Body of pancreas (tissue), 4 donors: ENCODE results near the gene RPS6KA3. TPM values are rescaled to one million over a fixed set of nuclear protein-coding genes. Genes with fewer than 3 reads are reported as not detected.

Experiments
- ATAC-seq: fragments of 150-250 bp; one replicate; pipeline ENCODE4 v1.9.1; 2016
- DNase-seq, 4 donors: peaks; one replicate each; pipeline ENCODE4 v3.0.0-alpha.2; 2019
- H3K27ac ChIP-seq, 4 donors: fragments of 200-600 bp; sonication (generic); 1 replicate in 3 of 4; 2 replicates in 1 of 4; pipeline versions ENCODE4 v1.5.1 to v1.6.1; 2016 to 2019; ENCODE audit warnings: mild to moderate bottlenecking in 1 of 4, mixed read lengths in 1 of 4, moderate library complexity in 1 of 4
- H3K27me3 ChIP-seq, 2 donors: fragments of 200-600 bp; sonication (generic); one replicate each; pipeline ENCODE4 v1.6.0; 2016; ENCODE audit warnings: mild to moderate bottlenecking in 1 of 2
- H3K36me3 ChIP-seq, 2 donors: fragments of 200-600 bp; sonication (generic); replicated peaks in 1 of 2; 2 replicates each; pipeline ENCODE4 v1.5.1; 2016; ENCODE audit warnings: low read depth in 2 of 2; ENCODE audit not compliant: insufficient read depth in 1 of 2
- H3K4me1 ChIP-seq: fragments of 200-600 bp; sonication (generic); one replicate; pipeline ENCODE4 v1.6.0; 2016
- H3K4me3 ChIP-seq, 2 donors: fragments of 200-600 bp; sonication (generic); 1 replicate in 1 of 2; 2 replicates in 1 of 2; pipeline ENCODE4 v1.5.1; 2016 to 2019
- H3K9me3 ChIP-seq, 3 donors: fragments of 200-600 bp; sonication (generic); 1 replicate in 2 of 3; 2 replicates in 1 of 3; pipeline ENCODE4 v1.5.1; 2016
- POLR2A ChIP-seq, 3 donors: fragments of 450-650 bp; IDR thresholded peaks; one replicate each; pipeline ENCODE4 v1.6.1; 2016; ENCODE audit warnings: antibody characterized with exemption in 3 of 3, mild to moderate bottlenecking in 2 of 3
- WGBS, 2 donors: methylation state at CpG; one replicate each; pipeline ENCODE4 v1.1.5; 2017; 5-methylcytosine and 5-hydroxymethylcytosine counted together
- intact Hi-C: fragments of 100-400 bp; cut with DNase I; formaldehyde crosslinking; loops from one replicate; pipeline ENCODE4 v1.15.1; 2023
- total RNA-seq, 2 donors: library from RNA; depleted of rRNA; stranded (reverse); fragments of >200 nt; gene quantifications; one replicate each; pipeline ENCODE4 v1.1.0, GENCODE V29; 2016
- TF ChIP-seq, protein P1 (sequence below), 7 experiments: fragments of 450-650 bp in 4 of 7; fragments of 200-600 bp in 3 of 7; sonication (generic) in 3 of 7; IDR thresholded peaks; one replicate each; pipeline ENCODE4 v1.5.1; 2016 to 2019; ENCODE audit warnings: antibody characterized with exemption in 7 of 7

The RPS6KA3 gene
- total RNA-seq, 2 donors from 2014 or later: 16.2 to 27.5 TPM

DNA sequence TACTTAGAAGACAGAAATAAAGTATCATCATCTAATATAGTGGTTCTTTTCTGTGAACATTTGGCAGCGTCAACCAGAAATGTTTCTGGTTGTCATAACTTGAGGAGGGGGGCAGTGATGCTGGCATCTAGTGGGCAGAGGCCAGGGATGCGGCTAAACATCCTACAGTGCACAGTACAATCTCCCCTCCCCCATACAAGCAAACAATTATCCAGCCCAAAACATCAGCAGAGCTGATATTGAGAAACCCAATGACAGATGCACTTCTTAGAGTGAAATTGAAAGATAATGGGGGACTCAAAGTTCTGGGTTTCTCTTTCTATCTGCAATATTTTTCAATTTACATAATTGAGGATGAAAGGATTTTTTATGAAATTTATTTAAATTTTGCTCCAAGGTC lies 123.1 kb downstream of the RPS6KA3 start:
- no peak overlapping the region for H3K4me3 ChIP-seq
- no peaks in the 10 kb centered on the region for H3K36me3 ChIP-seq
- no peak for TF ChIP-seq POLR2A (IDR thresholded peaks at IDR 0.05)
- TF ChIP-seq, protein P1, sequence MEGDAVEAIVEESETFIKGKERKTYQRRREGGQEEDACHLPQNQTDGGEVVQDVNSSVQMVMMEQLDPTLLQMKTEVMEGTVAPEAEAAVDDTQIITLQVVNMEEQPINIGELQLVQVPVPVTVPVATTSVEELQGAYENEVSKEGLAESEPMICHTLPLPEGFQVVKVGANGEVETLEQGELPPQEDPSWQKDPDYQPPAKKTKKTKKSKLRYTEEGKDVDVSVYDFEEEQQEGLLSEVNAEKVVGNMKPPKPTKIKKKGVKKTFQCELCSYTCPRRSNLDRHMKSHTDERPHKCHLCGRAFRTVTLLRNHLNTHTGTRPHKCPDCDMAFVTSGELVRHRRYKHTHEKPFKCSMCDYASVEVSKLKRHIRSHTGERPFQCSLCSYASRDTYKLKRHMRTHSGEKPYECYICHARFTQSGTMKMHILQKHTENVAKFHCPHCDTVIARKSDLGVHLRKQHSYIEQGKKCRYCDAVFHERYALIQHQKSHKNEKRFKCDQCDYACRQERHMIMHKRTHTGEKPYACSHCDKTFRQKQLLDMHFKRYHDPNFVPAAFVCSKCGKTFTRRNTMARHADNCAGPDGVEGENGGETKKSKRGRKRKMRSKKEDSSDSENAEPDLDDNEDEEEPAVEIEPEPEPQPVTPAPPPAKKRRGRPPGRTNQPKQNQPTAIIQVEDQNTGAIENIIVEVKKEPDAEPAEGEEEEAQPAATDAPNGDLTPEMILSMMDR (IDR thresholded peaks at IDR 0.05): no peak
- H3K4me1 ChIP-seq: peaks cover 15% of the 10 kb centered on the region
- ATAC-seq (no peak), DNase-seq (no peak)
- intact Hi-C loops: no loop called here
- 71 to 100% methylated on average over 1 to 2 of the region's 2 CpGs for WGBS, 2 donors
- no peaks in the 10 kb centered on the region for H3K9me3 ChIP-seq
- no peak overlapping the region for H3K27ac ChIP-seq
- no peaks in the 10 kb centered on the region for H3K27me3 ChIP-seq

DNA sequence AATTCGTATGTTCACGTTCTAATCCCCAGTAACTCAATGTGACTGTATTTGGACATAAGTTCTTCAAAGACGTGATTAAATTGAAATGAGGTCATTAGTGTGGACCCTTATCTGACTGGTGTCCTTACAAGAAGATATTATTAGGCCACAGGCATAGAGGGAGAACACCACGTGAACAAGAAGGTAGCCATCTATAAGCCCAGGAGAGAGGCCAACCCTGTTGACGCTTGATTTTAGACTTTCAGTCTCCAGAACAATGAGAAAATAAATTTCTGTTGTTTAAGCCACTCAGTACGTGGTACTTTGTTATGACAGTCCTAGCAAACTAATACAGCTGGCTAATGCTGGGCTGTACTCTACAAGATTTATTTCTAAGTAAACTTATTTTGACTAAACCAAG lies 123.6 kb downstream of the RPS6KA3 start:
- intact Hi-C loops: no loop called here
- TF ChIP-seq POLR2A (IDR thresholded peaks at IDR 0.05): no peak
- TF ChIP-seq, protein P1 (IDR thresholded peaks at IDR 0.05): no peak
- DNase-seq (no peak), ATAC-seq (no peak)
- no peaks in the 10 kb centered on the region for H3K9me3 ChIP-seq
- H3K4me1 ChIP-seq: peaks cover 15% of the 10 kb centered on the region
- H3K4me3 ChIP-seq: no peak overlapping the region
- H3K27ac ChIP-seq: no peak overlapping the region
- WGBS, 2 donors: 67 to 74% methylated on average over 6 of the region's 6 CpGs
- H3K36me3 ChIP-seq: no peaks in the 10 kb centered on the region
- H3K27me3 ChIP-seq: no peaks in the 10 kb centered on the region

DNA sequence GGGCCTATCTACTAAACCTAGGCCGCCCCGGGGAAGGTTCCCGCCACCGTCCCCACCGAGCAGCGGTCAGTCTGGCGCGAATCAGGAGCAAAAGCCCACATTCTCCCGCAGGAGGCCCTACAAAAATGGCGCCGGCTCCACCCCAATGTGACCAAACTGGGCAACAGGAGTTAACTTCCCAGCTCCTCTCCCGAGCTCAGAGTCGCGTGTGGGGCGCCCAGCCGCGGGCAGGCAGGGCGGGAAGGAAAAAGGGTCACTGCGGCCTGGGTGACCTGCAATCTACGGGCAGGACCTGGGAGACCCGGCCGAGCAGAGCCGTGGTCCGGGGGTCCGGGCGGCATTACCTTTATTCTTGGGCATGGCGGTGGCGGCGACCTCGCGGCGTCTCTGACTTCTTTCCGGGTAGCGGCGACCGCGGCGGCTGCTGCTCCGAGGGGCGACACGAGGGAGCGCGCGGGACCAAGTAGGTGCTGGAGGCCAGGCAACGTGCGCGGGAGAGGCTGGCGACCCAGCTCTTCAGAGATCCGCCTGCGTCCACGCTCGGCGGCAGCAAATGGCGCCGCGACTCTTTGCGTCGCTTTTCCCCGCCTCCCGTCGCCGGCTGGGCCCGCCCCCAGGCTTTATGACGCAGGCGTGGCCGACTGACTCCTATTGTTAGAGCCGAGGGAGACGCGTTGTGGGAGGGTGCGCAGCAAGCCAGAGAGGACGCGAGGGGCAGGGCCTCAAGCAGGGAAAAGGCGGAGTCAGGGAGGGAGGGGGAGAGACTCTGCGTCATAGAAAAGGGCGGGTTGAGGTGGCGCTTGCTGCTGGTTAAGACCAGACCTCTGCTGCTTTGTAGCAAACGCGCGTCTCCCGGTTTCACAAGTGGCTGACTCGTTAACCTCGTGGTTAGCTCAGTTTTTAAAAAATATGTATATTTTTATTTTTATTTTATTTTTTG lies 125.2 kb downstream of the RPS6KA3 start, which contains the start of gene EIF1AX:
EIF1AX (minus strand) TSS at position 558 of the 940 bp plus-strand sequence; CDS start at position 360, 198 bp downstream.
- Histone ChIP-seq H3K4me1 (peaks cover 15% of the 10 kb centered on the region), H3K4me3 (peak within 1 kb of the TSS; percentile 70 to 96), H3K36me3 (no peaks in the 10 kb centered on the region), H3K27ac (peak within 1 kb of the TSS; percentile 75 to 96 (median 92)), H3K9me3 (no peaks in the 10 kb centered on the region), H3K27me3 (no peaks in the 10 kb centered on the region)
- intact Hi-C loops: no loop called here
- WGBS, 2 donors: 0% methylated on average over 18 to 44 of the region's 82 CpGs
- ATAC-seq (peak; percentile 100), DNase-seq (peak; percentile 95 to 99 (median 98))
- TF ChIP-seq, protein P1 (IDR thresholded peaks at IDR 0.05): no peak
- peak; percentile 95 to 96 (median 95) for TF ChIP-seq POLR2A (IDR thresholded peaks at IDR 0.05)

DNA sequence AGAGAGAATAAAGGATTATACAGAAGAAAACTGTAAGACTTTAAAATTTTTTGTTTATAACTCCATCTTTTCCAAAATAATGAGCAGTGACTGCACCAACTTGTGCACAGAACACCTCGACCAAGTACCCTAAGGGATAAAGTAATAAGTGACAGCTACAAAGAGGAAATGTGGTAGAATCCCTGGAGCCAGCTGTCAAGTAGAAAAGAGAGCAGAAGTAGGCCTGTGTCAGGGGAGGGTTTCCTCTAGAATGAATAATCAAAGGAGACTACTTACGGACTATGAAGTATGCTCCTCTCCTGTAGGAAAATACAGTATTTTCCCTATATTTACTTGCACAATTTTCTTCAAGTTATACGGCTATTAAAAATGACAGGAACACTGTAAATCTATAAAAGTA lies 126.3 kb downstream of the RPS6KA3 start:
- Histone ChIP-seq H3K27ac (peak overlapping the region in 2 of 4 donors; percentile 93 to 96), H3K4me1 (peaks cover 15% of the 10 kb centered on the region), H3K27me3 (no peaks in the 10 kb centered on the region), H3K9me3 (no peaks in the 10 kb centered on the region), H3K36me3 (no peaks in the 10 kb centered on the region), H3K4me3 (peak overlapping the region; percentile 70 to 96)
- ATAC-seq: no peak
- intact Hi-C loops: no loop called here
- 2 to 6% methylated on average over 3 of the region's 3 CpGs for WGBS, 2 donors
- no peak for TF ChIP-seq POLR2A (IDR thresholded peaks at IDR 0.05)
- TF ChIP-seq, protein P1 (IDR thresholded peaks at IDR 0.05): no peak
- DNase-seq: no peak
